CD4-positive, alpha-beta T cell (primary cell): ENCODE results near the gene SYT2. TPM values are rescaled to one million over a fixed set of nuclear protein-coding genes. Genes with fewer than 3 reads are reported as not detected.

ENCODE experiments used
- ATAC-seq: fragments of 200-7000 bp; cut with Tn5 transposase; one replicate; pipeline ENCODE4 v1.10.0; 2022; ENCODE audit warnings: mild to moderate bottlenecking; ENCODE audit not compliant: poor library complexity
- CTCF ChIA-PET: fragments of 350-600 bp; sonication (Branson Sonifier 250); formaldehyde crosslinking; loops from one replicate; lab custom pipeline; 2021; ENCODE audit warnings: antibody characterized with exemption, inconsistent platforms; lab: Charles Lee
- POLR2A ChIA-PET: fragments of 350-600 bp; sonication (Branson Sonifier 250); formaldehyde crosslinking; loops from one replicate; lab custom pipeline; 2021; ENCODE audit warnings: antibody characterized with exemption, inconsistent platforms; lab: Charles Lee
- DNase-seq, 14 experiments: peaks; one replicate each; pipeline ENCODE4 v3.0.0-alpha.2; 2013 to 2020; ENCODE audit warnings: mixed read lengths in 2 of 14
- H3K27ac ChIP-seq, 2 donors: one replicate each; pipeline versions ENCODE4 v1.5.1 to v1.7.0; 2013; ENCODE audit warnings: low read length in 2 of 2, low read depth in 1 of 2, mild to moderate bottlenecking in 1 of 2
- H3K27me3 ChIP-seq, 2 experiments: 1 replicate in 1 of 2; 2 replicates in 1 of 2; pipeline versions ENCODE4 v1.6.1 to v1.7.0; 2013; ENCODE audit warnings: low read length in 2 of 2, control low read depth in 1 of 2, mild to moderate bottlenecking in 1 of 2, moderate library complexity in 1 of 2; ENCODE audit not compliant: insufficient read depth in 2 of 2, control insufficient read depth in 1 of 2
- H3K36me3 ChIP-seq: one replicate; pipeline ENCODE4 v1.6.1; 2013; ENCODE audit warnings: low read length, control low read depth; ENCODE audit not compliant: insufficient read depth
- H3K4me1 ChIP-seq: one replicate; pipeline ENCODE4 v1.6.1; 2013; ENCODE audit warnings: low read length, control low read depth; ENCODE audit not compliant: insufficient read depth
- H3K4me3 ChIP-seq: one replicate; pipeline ENCODE4 v1.5.1; 2013; ENCODE audit warnings: mild to moderate bottlenecking, low read length, moderate library complexity
- H3K9me3 ChIP-seq, 2 experiments: 1 replicate in 1 of 2; 2 replicates in 1 of 2; pipeline versions ENCODE4 v1.6.1 to v1.7.0; 2013; ENCODE audit warnings: low read length in 2 of 2, mild to moderate bottlenecking in 2 of 2, control low read depth in 1 of 2, moderate library complexity in 1 of 2; ENCODE audit not compliant: control insufficient read depth in 1 of 2, insufficient read depth in 1 of 2
- H3K27ac Mint-ChIP-seq: one replicate; pipeline ENCODE4 v1.8.0; 2020; ENCODE audit warnings: mixed read lengths
- H3K27me3 Mint-ChIP-seq: one replicate; pipeline ENCODE4 v1.8.0; 2021; ENCODE audit warnings: mixed read lengths
- H3K36me3 Mint-ChIP-seq: one replicate; pipeline ENCODE4 v1.8.0; 2021; ENCODE audit warnings: low read depth, mixed read lengths
- H3K4me1 Mint-ChIP-seq: one replicate; pipeline ENCODE4 v1.8.0; 2021; ENCODE audit warnings: low read depth, mixed read lengths
- H3K4me3 Mint-ChIP-seq: one replicate; pipeline ENCODE4 v1.8.0; 2020; ENCODE audit warnings: mild to moderate bottlenecking, mixed read lengths
- H3K9me3 Mint-ChIP-seq: one replicate; pipeline ENCODE4 v1.8.0; 2020; ENCODE audit warnings: mixed read lengths
- intact Hi-C, 2 experiments: fragments of 100-400 bp; cut with DNase I in 1 of 2; cut with micrococcal nuclease in 1 of 2; formaldehyde crosslinking; loops; one replicate each; pipeline versions ENCODE4 v1.15.1 to v1.9.0; 2023 to 2025; cut with DNase I, micrococcal nuclease
- total RNA-seq, 174 experiments: library from RNA in 2 of 174; stranded (reverse) in 2 of 174; gene quantifications; one replicate each; pipeline ENCODE4 v1.2.3 and lab custom pipeline; 2021 to 2026
- TF ChIP-seq, protein P1 (sequence below): fragments of 200-600 bp; IDR thresholded peaks from one replicate; pipeline ENCODE4 v1.8.0; 2022; ENCODE audit warnings: antibody characterized with exemption, mild to moderate bottlenecking

SYT2 gene
- total RNA-seq, 2 experiments from 2014 or later: not detected

DNA sequence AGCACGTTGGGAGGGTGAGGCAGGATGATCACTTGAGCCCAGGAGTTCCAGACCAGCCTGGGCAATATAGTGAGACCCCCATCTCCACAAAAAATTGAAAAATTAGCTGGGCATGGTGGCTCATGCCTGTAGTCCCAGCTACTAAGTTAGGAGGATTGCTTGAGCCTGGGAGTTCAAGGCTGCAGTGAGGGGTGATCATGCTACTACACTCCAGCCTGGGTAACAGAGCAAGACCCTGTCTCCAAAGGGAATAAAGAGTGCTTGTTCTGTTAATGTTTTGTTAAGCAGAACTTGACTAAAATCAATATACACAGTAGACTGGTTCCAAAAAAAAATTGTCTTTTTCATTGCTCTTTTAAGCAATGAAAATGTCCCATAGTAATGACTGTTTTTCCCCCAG lies 146.4 kb downstream of the SYT2 start:
- Mint-ChIP-seq H3K36me3 (peaks cover 53% of the 10 kb centered on the region), H3K27ac (no peak overlapping the region), H3K27me3 (no peaks in the 10 kb centered on the region), H3K4me1 (no peaks in the 10 kb centered on the region), H3K9me3 (no peaks in the 10 kb centered on the region), H3K4me3 (no peak overlapping the region)
- ChIA-PET CTCF (no interaction called here), POLR2A (no interaction called here)
- Histone ChIP-seq H3K4me1 (no peaks in the 10 kb centered on the region), H3K9me3 (no peaks in the 10 kb centered on the region), H3K27me3 (no peaks in the 10 kb centered on the region), H3K27ac (no peak overlapping the region), H3K36me3 (peaks cover 4% of the 10 kb centered on the region), H3K4me3 (no peak overlapping the region)
- no peak for DNase-seq
- TF ChIP-seq, protein P1, sequence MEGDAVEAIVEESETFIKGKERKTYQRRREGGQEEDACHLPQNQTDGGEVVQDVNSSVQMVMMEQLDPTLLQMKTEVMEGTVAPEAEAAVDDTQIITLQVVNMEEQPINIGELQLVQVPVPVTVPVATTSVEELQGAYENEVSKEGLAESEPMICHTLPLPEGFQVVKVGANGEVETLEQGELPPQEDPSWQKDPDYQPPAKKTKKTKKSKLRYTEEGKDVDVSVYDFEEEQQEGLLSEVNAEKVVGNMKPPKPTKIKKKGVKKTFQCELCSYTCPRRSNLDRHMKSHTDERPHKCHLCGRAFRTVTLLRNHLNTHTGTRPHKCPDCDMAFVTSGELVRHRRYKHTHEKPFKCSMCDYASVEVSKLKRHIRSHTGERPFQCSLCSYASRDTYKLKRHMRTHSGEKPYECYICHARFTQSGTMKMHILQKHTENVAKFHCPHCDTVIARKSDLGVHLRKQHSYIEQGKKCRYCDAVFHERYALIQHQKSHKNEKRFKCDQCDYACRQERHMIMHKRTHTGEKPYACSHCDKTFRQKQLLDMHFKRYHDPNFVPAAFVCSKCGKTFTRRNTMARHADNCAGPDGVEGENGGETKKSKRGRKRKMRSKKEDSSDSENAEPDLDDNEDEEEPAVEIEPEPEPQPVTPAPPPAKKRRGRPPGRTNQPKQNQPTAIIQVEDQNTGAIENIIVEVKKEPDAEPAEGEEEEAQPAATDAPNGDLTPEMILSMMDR: no peak
- ATAC-seq: no peak
- intact Hi-C loops: no loop called here

DNA sequence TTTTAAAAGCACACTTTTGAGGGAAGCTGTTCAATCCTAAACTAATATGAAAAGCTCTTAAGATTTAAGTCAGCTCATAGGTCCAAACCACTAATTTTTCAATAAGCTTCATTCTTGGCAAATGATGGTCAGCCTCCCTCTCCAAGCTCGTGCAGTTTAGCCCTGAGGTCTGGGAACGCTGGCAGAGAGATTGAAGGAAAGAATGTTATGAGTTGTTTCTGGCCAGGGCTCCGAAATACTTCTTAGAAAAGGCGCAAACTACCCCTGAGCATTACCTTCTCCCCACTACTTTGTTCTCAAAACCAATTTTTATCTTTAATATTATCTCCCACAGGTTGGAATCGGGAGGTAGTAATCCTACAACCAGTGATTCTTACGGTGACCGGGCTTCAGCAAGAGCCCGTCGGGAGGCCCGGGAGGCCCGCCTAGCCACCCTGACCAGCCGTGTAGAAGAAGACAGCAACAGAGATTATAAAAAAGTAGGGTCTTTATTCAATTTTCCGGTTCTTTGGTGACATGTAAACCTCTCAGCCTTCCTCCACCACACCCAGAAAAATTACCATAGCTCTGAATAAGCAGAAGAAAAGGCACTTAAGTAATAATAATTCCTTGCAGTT lies 147.7 kb downstream of the SYT2 start:
- no peaks in the 10 kb centered on the region for H3K9me3 Mint-ChIP-seq
- ChIA-PET CTCF (interaction anchor here (1.5 kb wide), 1 partner anchor 9 kb away, joined by 3 read pairs; no protein-coding TSS in a partner anchor), POLR2A (no interaction called here)
- TF ChIP-seq, protein P1: no peak
- Histone ChIP-seq H3K27me3 (no peaks in the 10 kb centered on the region), H3K27ac (no peak overlapping the region), H3K9me3 (no peaks in the 10 kb centered on the region), H3K4me1 (no peaks in the 10 kb centered on the region), H3K36me3 (peaks cover 1% of the 10 kb centered on the region), H3K4me3 (no peak overlapping the region)
- no peaks in the 10 kb centered on the region for H3K27me3 Mint-ChIP-seq
- H3K4me3 Mint-ChIP-seq: no peak overlapping the region
- no peak overlapping the region for H3K27ac Mint-ChIP-seq
- intact Hi-C loops: no loop called here
- ATAC-seq: no peak
- DNase-seq: no peak
- no peaks in the 10 kb centered on the region for H3K4me1 Mint-ChIP-seq
- H3K36me3 Mint-ChIP-seq: peaks cover 40% of the 10 kb centered on the region

DNA sequence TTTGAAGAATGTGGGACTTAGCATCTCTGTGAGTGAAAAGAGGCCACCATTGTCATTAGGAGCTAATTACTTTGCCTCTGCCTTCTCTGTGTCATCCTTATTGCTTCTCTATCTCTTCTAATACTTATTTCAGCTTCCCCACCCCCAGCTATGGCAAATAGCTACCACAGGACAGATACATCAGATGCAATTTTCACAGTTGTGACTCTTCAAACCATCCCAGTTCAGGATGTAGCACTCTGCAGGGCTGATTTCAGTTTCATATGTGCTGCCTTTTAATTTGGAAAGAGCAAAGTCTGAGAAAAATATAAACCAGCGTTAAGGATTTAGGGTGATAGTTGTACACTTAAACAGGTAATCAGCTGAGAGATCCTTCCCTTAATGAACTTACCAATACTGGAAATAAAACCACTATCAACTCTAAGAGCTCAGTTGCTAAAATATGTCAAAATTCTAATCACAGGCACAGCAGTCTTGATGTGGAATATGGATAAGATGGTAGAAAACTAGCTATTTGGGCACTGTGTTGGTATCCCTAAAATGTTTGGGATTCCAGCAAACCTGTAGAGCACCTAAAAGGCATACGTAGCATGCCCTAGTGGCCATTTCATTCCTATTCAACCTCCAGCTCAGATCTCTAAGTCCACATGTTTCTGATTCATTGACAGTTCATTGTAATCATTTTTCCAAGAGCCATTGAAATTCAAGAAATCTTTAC lies 148.4 kb downstream of the SYT2 start:
- intact Hi-C loops: no loop called here

More for the DNA sequence above, 148.4 kb downstream of the SYT2 start:
- no peak overlapping the region for H3K4me3 ChIP-seq
- Mint-ChIP-seq H3K27me3 (no peaks in the 10 kb centered on the region), H3K4me1 (no peaks in the 10 kb centered on the region), H3K27ac (no peak overlapping the region), H3K36me3 (peaks cover 35% of the 10 kb centered on the region), H3K4me3 (no peak overlapping the region), H3K9me3 (no peaks in the 10 kb centered on the region)
- ChIA-PET POLR2A (no interaction called here), CTCF (interaction anchor here (1.5 kb wide), 1 partner anchor 10 kb away, joined by 3 read pairs; no protein-coding TSS in a partner anchor)
- H3K27me3 ChIP-seq: no peaks in the 10 kb centered on the region
- H3K36me3 ChIP-seq: no peaks in the 10 kb centered on the region
- ATAC-seq (no peak), DNase-seq (no peak)
- no peaks in the 10 kb centered on the region for H3K9me3 ChIP-seq
- H3K27ac ChIP-seq: no peak overlapping the region
- no peaks in the 10 kb centered on the region for H3K4me1 ChIP-seq
- TF ChIP-seq, protein P1: no peak
